Spinal cord (tissue), 10 donors: Measurements from ENCODE around the gene ST14. TPM values are rescaled to one million over a fixed set of nuclear protein-coding genes. Genes with fewer than 3 reads are reported as not detected.
"Not testable (repeated sequence)": the region's sequence is repeated elsewhere in the genome, so short reads cannot be mapped to it uniquely, and the experiment has no call there.

Experiments used
- DNase-seq, 6 donors: peaks; one replicate each; pipeline versions ENCODE4 v3.0.0 to v3.0.0-alpha.2; 2013 to 2015; ENCODE audit warnings: low spot score in 6 of 6, low read depth in 4 of 6
- H3K27ac ChIP-seq: one replicate; pipeline ENCODE4 v1.5.1; 2013; ENCODE audit warnings: low read depth, low read length, control low read depth
- H3K27me3 ChIP-seq: one replicate; pipeline ENCODE4 v1.6.1; 2013; ENCODE audit warnings: low read length; ENCODE audit not compliant: control insufficient read depth, insufficient read depth
- H3K36me3 ChIP-seq: one replicate; pipeline ENCODE4 v1.6.1; 2013; ENCODE audit warnings: low read length; ENCODE audit not compliant: control insufficient read depth, insufficient read depth
- H3K4me1 ChIP-seq: one replicate; pipeline ENCODE4 v1.6.1; 2013; ENCODE audit warnings: low read length; ENCODE audit not compliant: control insufficient read depth, insufficient read depth
- H3K4me3 ChIP-seq: one replicate; pipeline ENCODE4 v1.5.1; 2013; ENCODE audit warnings: low read depth, low read length, control low read depth
- H3K9me3 ChIP-seq: one replicate; pipeline ENCODE4 v1.6.1; 2013; ENCODE audit warnings: low read length; ENCODE audit not compliant: control insufficient read depth, insufficient read depth
- WGBS: methylation state at CpG from one replicate; pipeline ENCODE4 v1.1.5; 2013; ENCODE audit warnings: missing lambda C conversion rate; ENCODE audit not compliant: insufficient coverage; 5-methylcytosine and 5-hydroxymethylcytosine counted together
- polyA plus RNA-seq, 2 donors: library from polyadenylated mRNA; unstranded; fragments of 120-200 nt; gene quantifications; one replicate each; pipeline ENCODE4 v1.2.1, GENCODE V29; 2013; ENCODE audit not compliant: insufficient read length in 2 of 2
- total RNA-seq, 2 donors: library from RNA; depleted of rRNA in 1 of 2; stranded (reverse); fragments of 120-200 nt in 1 of 2; fragments of >200 nt in 1 of 2; gene quantifications; one replicate each; pipeline versions ENCODE4 v1.2.3 to v1.2.4, GENCODE V29; 2013 to 2014
- donor health status: healthy.

ST14 gene
- total and polyA plus RNA-seq, 4 donors, result 0.89 to 2.8 (median 1.3) TPM

- peaks cover 6% of the 10 kb centered on the region for H3K36me3 ChIP-seq
These were observed 77.9 kb downstream of the ST14 start for GRCh38 chr11:130237282-130238006.

DNA sequence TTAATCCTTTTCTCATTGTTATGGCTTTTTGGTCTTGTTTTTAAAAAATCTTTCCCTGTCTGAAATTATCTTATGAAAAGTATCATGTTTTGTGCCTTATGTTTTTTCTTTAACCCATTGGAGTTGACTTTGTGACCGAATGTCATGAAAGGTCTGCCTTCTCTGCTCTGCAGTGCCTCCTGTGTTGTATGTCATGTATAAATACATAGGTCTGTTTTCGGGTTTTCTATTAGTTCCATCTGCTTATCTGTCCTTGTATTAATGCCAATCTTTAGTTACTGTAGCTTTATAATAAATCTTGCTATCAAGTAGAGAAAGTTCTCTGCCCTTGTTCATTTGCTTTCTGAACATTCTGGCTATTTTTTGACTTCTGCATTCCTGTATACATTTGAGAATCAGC, 82.1 kb downstream of the ST14 start:
- no CpG with 5 or more reads among the region's 2 CpGs for WGBS
- H3K27me3 ChIP-seq, result no peaks in the 10 kb centered on the region
- H3K27ac ChIP-seq, result no peak overlapping the region
- no peak for DNase-seq
- peaks cover 1% of the 10 kb centered on the region for H3K36me3 ChIP-seq
- H3K4me3 ChIP-seq, result no peak overlapping the region
- no peaks in the 10 kb centered on the region for H3K4me1 ChIP-seq
- no peaks in the 10 kb centered on the region for H3K9me3 ChIP-seq

More at GRCh38 chr11:130237282-130238006, 77.9 kb downstream of the ST14 start:
- Histone ChIP-seq H3K27me3 (no peaks in the 10 kb centered on the region), H3K9me3 (no peaks in the 10 kb centered on the region), H3K4me3 (no peak overlapping the region), H3K27ac (no peak overlapping the region), H3K4me1 (no peaks in the 10 kb centered on the region)
- no peak for DNase-seq
- no CpG with 5 or more reads among the region's 6 CpGs for WGBS

DNA sequence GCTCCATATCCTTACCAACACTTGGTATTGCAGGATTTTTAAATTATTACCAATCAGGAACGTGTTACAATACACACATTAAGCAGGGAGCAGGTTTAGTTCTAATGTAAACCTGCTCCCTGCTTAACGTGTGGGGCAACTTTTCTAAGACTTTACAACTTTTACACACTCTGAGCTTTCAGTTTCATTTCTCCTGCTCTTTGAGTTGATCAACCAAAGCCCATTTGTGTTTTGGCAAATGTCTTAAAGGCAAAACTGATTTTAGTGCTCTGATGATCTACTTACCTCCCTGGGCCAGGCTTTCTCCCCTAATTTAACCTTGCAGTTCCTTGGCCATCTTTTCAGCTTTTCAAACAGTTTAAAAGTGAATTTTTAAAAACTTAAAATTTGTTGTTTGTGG, 84.2 kb downstream of the ST14 start:
- no peak for DNase-seq

DNA sequence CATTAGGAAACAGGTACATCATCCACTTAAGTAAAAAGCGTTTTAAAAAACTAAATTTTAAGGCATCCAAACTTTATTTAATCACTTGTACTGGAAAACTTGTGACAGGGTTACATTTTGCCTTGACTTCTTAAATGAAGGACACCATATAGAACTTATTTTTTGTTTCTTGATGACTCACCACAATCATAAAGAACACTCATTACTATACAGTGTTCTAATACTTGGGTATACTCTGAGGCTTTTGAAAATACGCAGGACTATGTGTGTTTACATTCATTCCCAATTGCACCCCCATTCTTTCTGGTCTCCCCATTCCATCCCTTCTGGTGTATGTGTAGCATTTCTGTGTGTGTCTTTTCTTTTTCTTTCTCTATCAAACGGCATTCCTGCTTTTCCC, 85.3 kb downstream of the ST14 start:
- no peaks in the 10 kb centered on the region for H3K9me3 ChIP-seq
- no peaks in the 10 kb centered on the region for H3K27me3 ChIP-seq
- DNase-seq, result no peak
- H3K27ac ChIP-seq, result no peak overlapping the region
- no peaks in the 10 kb centered on the region for H3K36me3 ChIP-seq
- H3K4me3 ChIP-seq, result no peak overlapping the region
- H3K4me1 ChIP-seq, result no peaks in the 10 kb centered on the region
- no CpG with 5 or more reads among the region's 3 CpGs for WGBS

More for the DNA sequence above, 84.2 kb downstream of the ST14 start:
- no peak overlapping the region for H3K4me3 ChIP-seq
- no peaks in the 10 kb centered on the region for H3K27me3 ChIP-seq
- 100% methylated on average over 1 of the region's 2 CpGs for WGBS
- H3K4me1 ChIP-seq, result no peaks in the 10 kb centered on the region
- H3K9me3 ChIP-seq, result no peaks in the 10 kb centered on the region
- no peaks in the 10 kb centered on the region for H3K36me3 ChIP-seq
- no peak overlapping the region for H3K27ac ChIP-seq

GRCh38 chr11:130245375-130245774, 85.8 kb downstream of the ST14 start:
- H3K27me3 ChIP-seq, H3K4me3 ChIP-seq, H3K9me3 ChIP-seq: not testable (repeated sequence)

DNA sequence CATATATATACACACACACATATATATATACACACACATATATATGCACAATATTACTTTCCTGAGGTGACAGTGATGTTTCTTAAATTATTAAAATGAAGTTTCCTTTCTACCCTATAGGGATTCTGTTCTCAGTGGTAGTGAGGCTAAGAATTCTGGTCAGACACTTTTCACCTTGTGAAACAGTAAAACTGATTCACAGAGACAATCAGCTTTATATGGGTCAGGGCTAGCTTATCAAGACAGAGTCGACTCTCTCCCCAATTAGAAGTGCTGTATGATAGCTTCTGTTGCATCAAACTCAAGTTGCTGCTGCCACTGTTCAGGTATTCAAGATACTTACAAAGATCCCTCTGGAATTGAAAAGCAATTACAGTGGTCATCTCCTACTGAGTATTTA, 86.7 kb downstream of the ST14 start:
- DNase-seq, result no peak
- H3K27me3 ChIP-seq, result no peaks in the 10 kb centered on the region
- no peaks in the 10 kb centered on the region for H3K36me3 ChIP-seq
- WGBS, result no CpG with 5 or more reads among the region's 1 CpG
- H3K27ac ChIP-seq, result no peak overlapping the region
- no peaks in the 10 kb centered on the region for H3K4me1 ChIP-seq
- no peak overlapping the region for H3K4me3 ChIP-seq
- no peaks in the 10 kb centered on the region for H3K9me3 ChIP-seq

More at GRCh38 chr11:130245375-130245774, 85.8 kb downstream of the ST14 start:
- H3K27ac ChIP-seq, H3K36me3 ChIP-seq, H3K4me1 ChIP-seq, DNase-seq: not testable (repeated sequence)
- WGBS, result 95% methylated on average over 4 of the region's 6 CpGs

GRCh38 chr11:130246738-130247137, 87.2 kb downstream of the ST14 start:
- DNase-seq, result no peak
- Histone ChIP-seq H3K27me3 (no peaks in the 10 kb centered on the region), H3K4me1 (no peaks in the 10 kb centered on the region), H3K36me3 (no peaks in the 10 kb centered on the region), H3K27ac (no peak overlapping the region), H3K4me3 (no peak overlapping the region), H3K9me3 (no peaks in the 10 kb centered on the region)
- no CpG with 5 or more reads among the region's 3 CpGs for WGBS

- no peaks in the 10 kb centered on the region for H3K9me3 ChIP-seq
- 33% methylated on average over 2 of the region's 2 CpGs for WGBS
- no peaks in the 10 kb centered on the region for H3K36me3 ChIP-seq
- no peak overlapping the region for H3K4me3 ChIP-seq
- peak in 3 of 6 donors; percentile 6 to 81 (median 10) for DNase-seq
- H3K27me3 ChIP-seq, result no peaks in the 10 kb centered on the region
- no peak overlapping the region for H3K27ac ChIP-seq
- no peaks in the 10 kb centered on the region for H3K4me1 ChIP-seq
These were observed 87.7 kb downstream of the ST14 start for GRCh38 chr11:130247319-130247718.

DNA sequence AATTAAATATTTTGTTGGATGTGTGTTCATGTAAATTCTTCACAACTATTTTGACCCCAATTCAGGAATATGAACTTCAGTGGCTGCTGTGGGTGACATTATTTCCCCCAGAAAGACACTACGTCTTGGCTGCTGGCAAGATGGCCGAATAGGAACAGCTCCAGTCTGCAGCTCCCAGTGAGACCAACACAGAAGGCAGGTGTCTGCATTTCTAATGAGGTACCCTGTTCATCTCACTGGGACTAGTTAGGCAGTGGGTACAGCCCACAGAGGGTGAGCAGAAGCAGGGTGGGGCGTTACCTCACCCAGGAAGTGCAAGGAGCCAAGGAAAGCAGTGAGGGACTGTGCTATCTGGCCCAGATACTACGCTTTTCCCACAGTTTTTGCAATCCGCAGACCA, 89.8 kb downstream of the ST14 start:
- DNase-seq, result no peak
- WGBS, result 91% methylated on average over 4 of the region's 5 CpGs
- Histone ChIP-seq H3K36me3 (no peaks in the 10 kb centered on the region), H3K27me3 (no peaks in the 10 kb centered on the region), H3K4me1 (no peaks in the 10 kb centered on the region), H3K9me3 (no peaks in the 10 kb centered on the region), H3K4me3 (no peak overlapping the region), H3K27ac (no peak overlapping the region)

- not testable (repeated sequence) for H3K27me3 ChIP-seq, H3K4me3 ChIP-seq, H3K9me3 ChIP-seq, H3K36me3 ChIP-seq, H3K4me1 ChIP-seq, DNase-seq, H3K27ac ChIP-seq
- WGBS, result 83% methylated on average over 5 of the region's 5 CpGs
These were observed 90.3 kb downstream of the ST14 start for GRCh38 chr11:130249929-130250328.
